ENCODE measurements around the gene PPP1R15A. TPM values are rescaled to one million over a fixed set of nuclear protein-coding genes. Genes with fewer than 3 reads are reported as not detected.

Gene PPP1R15A
- total RNA-seq, result 158 to 170 TPM (median 158 TPM) in 3 replicates

- peak within 1 kb of the TSS; percentile 100 for H3K27ac Mint-ChIP-seq
- peak within 1 kb of the TSS; percentile 98 for H3K4me3 Mint-ChIP-seq
- peaks cover 51% of the 10 kb centered on the region for H3K4me1 Mint-ChIP-seq
- no peaks in the 10 kb centered on the region for H3K9me3 Mint-ChIP-seq
- peaks cover 27% of the 10 kb centered on the region for H3K36me3 Mint-ChIP-seq
- TF ChIP-seq CTCF (IDR thresholded peaks at IDR 0.05; ENCODE audit: unreplicated experiment), result no peak
- H3K27me3 Mint-ChIP-seq (ENCODE audit: low read depth), result no peaks in the 10 kb centered on the region
- DNase-seq (ENCODE audit: low spot score in 2 of 2, unreplicated experiment in 2 of 2), result peak; percentile 96 to 100
Observed at GRCh38 chr19:48872182-48872883, at the start of gene PPP1R15A. Gene PPP1R15A, plus strand, starts transcription at chr19:48872421. Its CDS starts 813 bp downstream, at chr19:48873234.

- H3K9me3 Mint-ChIP-seq, result no peaks in the 10 kb centered on the region
- peaks cover 6% of the 10 kb centered on the region for H3K36me3 Mint-ChIP-seq
- H3K4me1 Mint-ChIP-seq, result peaks cover 3% of the 10 kb centered on the region
- DNase-seq (ENCODE audit: low spot score in 2 of 2, unreplicated experiment in 2 of 2), result no peak
- H3K4me3 Mint-ChIP-seq, result no peak overlapping the region
- H3K27ac Mint-ChIP-seq, result no peak overlapping the region
- TF ChIP-seq CTCF (IDR thresholded peaks at IDR 0.05; ENCODE audit: unreplicated experiment), result no peak
- no peaks in the 10 kb centered on the region for H3K27me3 Mint-ChIP-seq (ENCODE audit: low read depth)
Observed at GRCh38 chr19:48822514-48822913, 49.7 kb upstream of the PPP1R15A start.

- Mint-ChIP-seq H3K27ac (no peak overlapping the region), H3K9me3 (no peaks in the 10 kb centered on the region), H3K4me3 (no peak overlapping the region), H3K27me3 (ENCODE audit: low read depth) (no peaks in the 10 kb centered on the region), H3K36me3 (peaks cover 8% of the 10 kb centered on the region), H3K4me1 (peaks cover 7% of the 10 kb centered on the region)
- TF ChIP-seq CTCF (IDR thresholded peaks at IDR 0.05; ENCODE audit: unreplicated experiment), result no peak
- no peak for DNase-seq (ENCODE audit: low spot score in 2 of 2, unreplicated experiment in 2 of 2)
Observed at GRCh38 chr19:48826606-48827020, 45.6 kb upstream of the PPP1R15A start.

GRCh38 chr19:48830088-48830487 lies 42.1 kb upstream of the PPP1R15A start:
- DNase-seq (ENCODE audit: low spot score in 2 of 2, unreplicated experiment in 2 of 2), result no peak

GRCh38 chr19:48830965-48831364 lies 41.3 kb upstream of the PPP1R15A start:
- no peak for TF ChIP-seq CTCF (IDR thresholded peaks at IDR 0.05; ENCODE audit: unreplicated experiment)
- H3K27ac Mint-ChIP-seq, result no peak overlapping the region
- H3K27me3 Mint-ChIP-seq (ENCODE audit: low read depth), result no peaks in the 10 kb centered on the region
- peaks cover 17% of the 10 kb centered on the region for H3K36me3 Mint-ChIP-seq
- peaks cover 17% of the 10 kb centered on the region for H3K4me1 Mint-ChIP-seq
- H3K9me3 Mint-ChIP-seq, result no peaks in the 10 kb centered on the region
- H3K4me3 Mint-ChIP-seq, result no peak overlapping the region
- no peak for DNase-seq (ENCODE audit: low spot score in 2 of 2, unreplicated experiment in 2 of 2)

More at GRCh38 chr19:48830088-48830487, 42.1 kb upstream of the PPP1R15A start:
- no peak for TF ChIP-seq CTCF (IDR thresholded peaks at IDR 0.05; ENCODE audit: unreplicated experiment)
- H3K27ac Mint-ChIP-seq, result peak overlapping the region; percentile 70
- peaks cover 11% of the 10 kb centered on the region for H3K4me1 Mint-ChIP-seq
- H3K36me3 Mint-ChIP-seq, result peaks cover 19% of the 10 kb centered on the region
- no peaks in the 10 kb centered on the region for H3K9me3 Mint-ChIP-seq
- peak overlapping the region; percentile 16 for H3K4me3 Mint-ChIP-seq
- H3K27me3 Mint-ChIP-seq (ENCODE audit: low read depth), result no peaks in the 10 kb centered on the region

Data from mesothelial cell of epicardium (in vitro differentiated cells).